GM18870 (cell line): ENCODE measurements around the gene STRA6.

ENCODE experiments used
- ATAC-seq: cut with Tn5 transposase; IDR thresholded peaks from one replicate; pipeline ENCODE4 v1.9.1; 2021; ENCODE audit warnings: moderate library complexity; ENCODE audit not compliant: unreplicated experiment

The STRA6 gene

GRCh38 chr15:74182131-74182530, 20.5 kb downstream of the STRA6 start:
- no peak for ATAC-seq

- ATAC-seq: no peak
These were observed 21.5 kb downstream of the STRA6 start for GRCh38 chr15:74180881-74181602.

DNA sequence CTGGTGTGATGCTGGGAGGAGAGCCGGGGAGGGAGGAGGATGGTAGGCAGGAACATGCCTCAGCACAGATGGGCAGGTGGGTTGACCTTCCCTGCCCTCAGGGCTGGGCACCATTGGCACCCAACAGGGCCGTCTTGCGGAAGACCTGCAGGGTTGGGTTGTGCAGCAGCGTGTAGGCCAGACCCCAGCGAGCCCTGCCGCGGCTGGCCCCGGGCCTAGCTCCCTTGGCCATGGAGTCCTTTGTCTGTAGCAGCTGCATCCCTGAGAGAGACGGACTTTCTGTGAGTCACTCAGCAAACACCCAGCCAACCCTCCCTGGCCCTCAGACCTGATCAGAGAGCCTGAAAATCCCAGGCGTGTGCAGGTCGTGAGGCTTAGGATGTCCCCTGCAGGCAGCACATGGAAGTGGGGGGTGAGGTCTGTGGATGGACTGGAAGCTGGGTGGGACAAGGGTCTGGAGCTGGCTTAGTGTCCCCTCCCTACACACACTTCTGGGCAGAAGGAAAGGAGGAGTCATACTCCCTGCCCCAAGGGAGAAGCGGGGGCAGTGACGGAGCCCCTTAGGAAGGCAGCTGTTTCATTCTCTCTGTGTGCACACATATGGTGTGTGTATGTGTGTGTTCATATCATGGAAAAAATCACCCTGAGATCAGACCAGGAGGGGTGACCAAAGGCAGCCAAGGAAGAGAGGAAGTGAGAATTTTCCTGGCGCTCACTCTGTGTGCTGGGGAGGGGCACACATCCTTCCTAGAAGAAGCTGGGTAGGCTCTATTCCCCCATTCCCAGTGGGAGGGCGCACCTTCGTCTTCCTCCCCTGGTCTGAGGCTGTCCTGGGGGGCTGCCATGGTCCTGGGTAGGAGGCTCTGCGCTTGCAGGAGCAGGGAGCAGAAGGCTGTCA, 22.4 kb downstream of the STRA6 start:
- no peak for ATAC-seq

- no peak for ATAC-seq
These were observed 23.3 kb downstream of the STRA6 start for GRCh38 chr15:74179101-74179841.

- ATAC-seq: no peak
These were observed 24.1 kb downstream of the STRA6 start for GRCh38 chr15:74178326-74179100.

GRCh38 chr15:74176262-74177214, 26.0 kb downstream of the STRA6 start:
- no peak for ATAC-seq

- no peak for ATAC-seq
These were observed 27.1 kb downstream of the STRA6 start for GRCh38 chr15:74175271-74176191.

- ATAC-seq: no peak
These were observed 27.7 kb downstream of the STRA6 start for GRCh38 chr15:74174958-74175253.

DNA sequence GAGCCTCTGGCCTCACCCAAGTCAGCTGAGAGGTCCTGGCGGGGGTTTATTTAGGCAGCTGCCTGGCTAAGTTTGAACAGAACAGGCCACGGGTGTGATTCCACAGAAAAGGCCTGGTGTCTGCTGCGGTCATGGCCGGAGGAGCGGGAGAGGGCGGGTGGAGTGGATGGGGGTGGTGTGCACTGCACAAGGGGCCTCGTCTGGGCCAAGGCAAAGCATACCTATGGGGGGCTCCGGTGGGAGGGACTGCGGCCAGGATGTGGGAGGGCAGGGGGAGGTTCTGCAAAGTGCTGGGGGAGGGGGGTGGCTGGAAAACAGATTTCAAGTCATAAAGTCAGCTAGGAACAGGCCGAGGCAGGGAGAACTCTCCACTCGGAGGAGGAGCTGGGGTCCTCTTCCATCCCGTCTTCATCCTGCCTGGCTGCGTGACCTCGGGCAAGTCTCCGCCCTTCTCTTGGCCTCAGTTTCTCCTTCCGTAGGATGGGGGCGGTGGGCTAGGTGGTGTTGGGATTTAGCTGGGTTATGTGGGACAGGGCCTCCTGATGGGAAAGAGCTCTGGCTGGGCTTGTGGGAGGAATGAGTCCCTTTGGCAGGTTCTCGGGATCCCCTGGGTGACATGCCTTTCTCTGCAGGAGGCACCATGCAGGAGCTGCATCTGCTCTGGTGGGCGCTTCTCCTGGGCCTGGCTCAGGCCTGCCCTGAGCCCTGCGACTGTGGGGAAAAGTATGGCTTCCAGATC, 28.2 kb downstream of the STRA6 start:
- ATAC-seq: no peak

GRCh38 chr15:74173380-74174218, 29.0 kb downstream of the STRA6 start, which contains the start of gene ISLR:
ISLR (plus strand) TSS chr15:74173710; CDS start chr15:74174859, 1,149 bp downstream.
- no peak for ATAC-seq

DNA sequence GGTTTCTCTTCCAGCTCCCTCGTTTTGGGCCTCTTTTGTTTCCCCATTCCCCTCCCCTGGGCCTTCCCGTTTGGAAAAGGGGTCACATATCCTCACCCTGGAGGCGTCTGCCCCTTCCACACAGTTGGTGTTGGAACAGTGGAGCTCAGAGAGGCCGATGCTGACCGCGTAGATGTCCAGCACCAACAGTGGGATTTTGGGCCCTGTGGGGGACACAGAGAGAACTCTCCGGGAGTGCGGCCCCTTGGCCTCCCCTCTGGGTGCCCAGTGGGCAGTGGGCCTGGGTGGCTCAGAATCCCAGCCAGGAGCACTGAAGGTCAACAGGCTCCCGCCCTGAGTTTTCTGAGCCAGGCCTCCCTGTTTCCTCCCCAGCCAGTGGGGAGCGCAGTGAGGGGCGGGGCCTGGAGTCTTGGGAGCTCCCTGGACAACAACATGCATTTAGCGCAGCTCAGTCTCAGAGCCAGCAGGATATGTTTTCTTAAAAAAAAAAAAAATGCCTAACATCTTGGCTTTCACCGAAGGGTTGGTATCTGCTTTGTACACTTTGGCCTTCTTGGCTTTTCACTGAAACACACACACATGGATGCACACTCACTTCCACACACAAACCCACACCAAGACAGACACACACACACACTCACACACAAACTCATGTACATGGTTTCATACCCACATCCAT, 29.7 kb downstream of the STRA6 start:
- no peak for ATAC-seq

DNA sequence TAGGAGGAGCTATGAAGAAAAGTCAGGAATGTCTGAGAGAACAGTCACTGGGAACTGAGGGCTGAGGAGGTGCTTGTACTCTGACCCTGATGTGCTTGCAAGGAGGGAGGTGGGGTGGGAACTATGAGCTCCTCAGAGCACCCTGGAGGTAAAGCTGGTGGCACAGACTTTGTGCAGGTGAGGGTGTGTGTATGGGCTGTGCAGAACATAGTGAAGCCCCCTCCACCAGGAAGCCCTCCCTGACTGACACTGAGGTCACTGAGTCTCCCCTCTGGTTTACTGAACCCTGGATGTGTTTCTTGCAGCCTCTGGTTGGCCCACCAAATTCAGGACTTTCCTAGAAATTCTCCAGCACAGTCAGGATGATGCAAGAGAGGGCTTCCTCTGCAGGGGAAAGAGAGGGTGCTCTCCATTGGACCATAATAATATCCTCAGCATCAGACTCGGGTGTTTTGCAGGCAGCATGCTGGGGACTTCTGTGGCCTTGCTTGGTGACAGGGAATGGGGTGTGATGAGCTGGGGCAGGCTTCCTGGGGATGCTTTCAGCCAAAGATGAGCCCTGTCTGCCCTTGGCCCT, 30.5 kb downstream of the STRA6 start:
- ATAC-seq: no peak

GRCh38 chr15:74170875-74171578, 31.6 kb downstream of the STRA6 start:
- ATAC-seq: no peak

DNA sequence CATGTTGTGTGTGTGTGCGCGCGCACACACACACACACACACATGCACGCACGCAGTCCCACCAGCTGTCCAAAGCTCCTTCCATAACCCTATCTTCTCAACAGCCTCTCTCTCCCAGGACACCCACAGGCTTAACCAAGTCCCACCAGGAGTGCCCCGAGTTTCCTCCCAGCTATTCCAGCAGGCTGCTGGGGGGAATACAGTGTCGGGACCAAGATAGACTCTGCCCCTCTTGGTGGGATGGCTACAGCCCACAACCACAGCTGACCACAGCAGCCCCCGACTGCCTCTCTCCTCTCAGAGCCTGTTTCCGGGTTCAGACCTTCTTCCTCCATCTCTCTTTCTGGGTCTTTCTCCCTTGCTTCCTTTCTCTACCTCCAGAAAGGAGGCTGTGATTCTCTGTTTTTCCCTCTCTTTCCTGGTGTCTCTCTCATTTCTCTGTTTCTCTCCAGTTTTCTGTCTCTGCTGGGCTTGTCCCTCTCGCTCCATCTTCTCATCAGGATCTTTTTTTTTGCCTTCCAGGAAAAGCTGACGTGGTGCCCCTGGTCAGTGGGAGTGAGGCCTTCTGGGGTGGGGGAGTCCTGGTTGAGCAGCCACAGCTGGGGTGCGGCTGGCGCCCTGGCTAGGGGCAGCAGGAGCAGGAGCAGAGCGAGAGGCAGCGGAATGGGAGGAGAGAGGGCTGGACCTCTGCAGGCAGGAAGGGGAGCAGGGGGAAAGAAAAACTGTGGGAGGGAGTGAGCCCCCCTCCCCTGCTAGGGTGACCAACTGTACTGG, 32.3 kb downstream of the STRA6 start:
- ATAC-seq: no peak

- ATAC-seq: no peak
These were observed 33.9 kb downstream of the STRA6 start for GRCh38 chr15:74168711-74169126.
